NCI-H2107 treated with DMSO at 0.1 percent for 48 hours (cell line): ENCODE data around the gene KCTD18.
A peak's percentile ranks its signal among the peaks of the same experiment; 100 is the strongest.

ENCODE experiments used
- DNase-seq: peaks from one replicate; lab custom pipeline; 2025; ENCODE audit not compliant: unreplicated experiment; lab: John Stamatoyannopoulos, UW

Gene KCTD18

GRCh38 chr2:200456567-200456966 is 53.3 kb downstream of the KCTD18 start:
- no peak for DNase-seq

GRCh38 chr2:200455958-200456421 is 53.9 kb downstream of the KCTD18 start:
- DNase-seq, result no peak

GRCh38 chr2:200454927-200455801 is 54.7 kb downstream of the KCTD18 start:
- no peak for DNase-seq

DNA sequence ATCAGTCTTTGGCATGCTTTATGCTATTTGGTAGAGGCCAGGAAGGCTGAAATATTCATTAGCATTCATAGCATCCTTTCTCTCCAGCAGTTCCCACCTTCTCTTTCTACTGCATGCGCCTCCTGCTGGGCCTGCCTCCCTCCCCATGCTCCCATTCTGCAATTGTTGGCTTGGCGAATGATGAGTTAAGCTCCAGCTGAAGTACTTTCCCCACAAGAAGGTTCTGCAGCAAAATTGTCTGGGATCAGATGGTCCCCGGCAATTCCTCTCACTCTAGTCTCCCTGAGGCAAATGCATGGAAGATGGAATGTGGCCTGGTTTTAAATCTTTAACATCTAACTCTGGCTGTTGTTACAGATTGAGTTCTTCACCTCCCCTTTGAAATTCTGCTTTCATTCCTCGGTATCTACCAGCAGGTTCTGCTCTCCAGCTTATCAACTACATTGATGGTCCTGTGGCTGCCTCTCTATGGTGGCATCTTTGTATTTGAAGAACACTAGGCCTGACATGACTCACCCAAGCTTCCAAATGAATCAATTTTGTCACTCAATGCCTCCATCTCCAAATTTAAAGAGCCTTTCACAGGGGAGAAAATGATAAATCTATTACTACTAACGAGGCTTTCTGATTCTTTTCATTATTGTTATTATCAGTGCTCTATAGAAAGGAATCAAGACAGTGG is 55.9 kb downstream of the KCTD18 start:
- no peak for DNase-seq

- DNase-seq, result no peak
These were observed 56.6 kb downstream of the KCTD18 start for GRCh38 chr2:200453142-200453852.

DNA sequence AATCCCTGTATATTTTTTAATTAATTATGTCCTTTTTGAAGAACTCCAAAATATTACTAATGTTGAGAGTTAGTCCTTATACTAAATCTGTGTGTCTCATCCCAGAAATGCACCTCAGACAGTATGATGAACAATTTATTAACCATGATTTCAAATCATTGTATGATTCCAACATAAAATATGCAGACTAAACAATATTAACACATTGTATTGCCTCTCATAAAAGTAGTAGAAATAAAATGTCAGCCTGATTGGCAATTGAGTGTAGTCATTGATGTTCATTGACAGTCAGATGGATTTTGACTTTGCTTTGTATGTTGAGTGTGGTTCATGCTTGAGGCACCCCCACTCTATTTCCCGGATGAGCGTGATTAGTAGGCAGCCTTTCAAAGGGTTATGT is 57.5 kb downstream of the KCTD18 start:
- DNase-seq, result no peak

- no peak for DNase-seq
These were observed 58.4 kb downstream of the KCTD18 start for GRCh38 chr2:200451511-200451910.

DNA sequence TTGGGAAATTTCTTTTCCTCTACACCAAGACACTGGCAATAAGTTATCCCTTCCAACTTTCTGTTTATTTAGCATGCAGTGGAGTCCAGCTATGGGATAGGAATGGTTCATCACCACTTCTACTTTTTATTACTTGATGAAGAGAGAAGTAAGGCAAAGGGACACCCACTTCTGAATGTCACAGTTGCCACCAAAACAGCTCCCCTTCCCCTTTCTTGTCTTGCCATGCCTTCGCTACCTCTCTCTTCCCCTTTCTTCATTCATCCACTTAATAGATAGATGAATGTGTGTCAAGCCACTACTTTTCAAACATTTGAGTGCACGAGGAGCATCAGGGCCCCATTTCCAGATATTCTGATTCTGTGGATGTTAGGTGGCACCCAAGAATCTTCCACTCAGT is 59.6 kb downstream of the KCTD18 start:
- DNase-seq, result no peak

GRCh38 chr2:200449149-200449548 is 60.7 kb downstream of the KCTD18 start:
- DNase-seq, result no peak

DNA sequence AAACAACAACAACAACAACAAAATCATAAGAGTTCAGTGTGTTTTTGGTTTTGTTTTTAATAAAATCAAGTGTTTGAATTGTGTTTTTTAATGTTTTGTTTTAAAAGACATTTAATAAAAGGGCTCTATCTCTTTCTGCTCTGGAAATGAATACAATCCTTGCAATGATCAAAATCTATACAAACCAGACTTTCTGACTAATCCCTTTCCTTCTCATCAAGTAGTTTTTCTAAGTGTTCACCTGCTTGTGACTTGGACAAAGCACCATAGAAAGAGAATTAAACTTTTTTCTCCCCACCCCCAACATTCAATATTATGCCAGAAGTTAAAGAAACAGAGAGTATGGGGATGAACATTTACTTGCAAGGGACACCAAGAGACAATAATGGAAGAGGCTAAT is 61.4 kb downstream of the KCTD18 start:
- DNase-seq, result no peak

- peak; percentile 29 for DNase-seq
These were observed 62.6 kb downstream of the KCTD18 start for GRCh38 chr2:200447139-200447855.

- no peak for DNase-seq
These were observed 63.3 kb downstream of the KCTD18 start for GRCh38 chr2:200446612-200447011.

DNA sequence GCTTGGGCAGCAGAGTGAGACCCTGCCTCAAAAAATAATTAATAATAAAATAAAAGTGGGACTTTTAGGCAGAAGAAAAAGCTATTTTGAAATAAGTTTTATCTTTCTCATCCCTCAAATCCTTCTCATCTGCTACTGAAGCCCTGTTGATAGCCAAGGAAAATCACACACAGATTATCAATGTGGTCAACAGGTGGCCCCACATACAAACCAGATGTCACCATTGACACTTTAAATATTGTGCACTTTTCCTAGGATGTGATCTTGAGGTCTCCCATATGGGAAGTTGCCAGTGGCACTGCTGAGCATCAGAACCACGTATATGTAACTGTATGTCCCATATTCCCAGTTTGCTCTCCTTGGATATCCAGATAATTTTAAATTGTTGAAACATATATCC is 64.6 kb downstream of the KCTD18 start:
- no peak for DNase-seq

DNA sequence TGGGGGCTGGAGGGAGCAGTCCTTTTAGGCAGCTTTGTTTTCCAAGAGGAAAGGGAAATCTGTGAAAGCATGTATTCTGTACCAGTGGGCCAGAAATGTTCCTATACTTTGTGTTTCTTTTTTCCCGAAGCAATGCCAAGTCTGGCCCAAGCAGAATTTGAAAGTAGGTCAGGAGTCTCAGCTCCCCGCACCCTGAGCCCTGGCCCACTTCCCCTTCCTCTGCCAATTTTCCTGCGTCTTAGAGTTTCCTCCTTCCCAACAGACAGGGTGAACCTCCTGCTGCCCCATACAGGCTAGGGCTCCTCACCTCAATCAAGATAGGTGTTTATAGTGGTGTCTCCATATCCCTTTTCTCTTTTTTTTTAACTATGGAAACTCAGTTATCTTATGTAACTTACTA is 65.3 kb downstream of the KCTD18 start:
- no peak for DNase-seq

DNA sequence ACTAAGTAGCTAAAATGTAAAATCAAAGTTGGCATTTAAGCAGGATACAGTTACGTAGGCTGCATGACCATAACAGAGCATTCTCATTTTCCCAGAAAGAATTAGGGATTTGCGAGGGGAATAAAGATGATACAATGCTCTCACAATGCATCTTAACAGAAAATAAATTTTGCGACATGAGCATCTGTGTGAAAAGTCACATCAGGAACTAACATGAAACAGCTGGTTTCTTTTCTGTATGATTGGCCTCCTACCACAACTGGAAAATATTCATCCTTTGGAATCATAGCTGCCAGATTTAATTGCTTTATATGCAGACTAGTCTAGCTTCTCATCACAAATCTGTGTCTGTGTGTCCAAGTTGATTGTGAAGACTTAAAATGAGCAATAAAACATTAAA is 66.0 kb downstream of the KCTD18 start:
- no peak for DNase-seq

DNA sequence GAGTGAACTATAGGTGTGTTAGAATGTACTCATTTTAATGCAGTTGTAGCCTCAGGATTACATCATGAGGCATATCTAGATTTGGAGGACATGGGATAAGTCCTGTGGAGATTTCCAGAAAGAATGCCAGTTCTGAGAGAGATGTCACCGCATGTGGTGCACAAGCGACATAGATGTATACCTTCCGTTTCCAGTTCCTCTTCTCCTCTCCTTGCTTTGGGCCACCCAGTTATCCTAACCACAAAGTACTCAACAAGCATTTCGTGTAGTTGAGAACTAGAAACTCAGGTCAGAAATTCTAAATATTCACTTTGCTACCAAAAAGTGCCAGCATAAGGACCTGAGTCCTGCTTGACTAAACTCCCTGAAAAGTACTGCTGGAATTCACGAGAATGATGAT is 66.5 kb downstream of the KCTD18 start:
- no peak for DNase-seq

- no peak for DNase-seq
These were observed 67.4 kb downstream of the KCTD18 start for GRCh38 chr2:200442471-200442870.

DNA sequence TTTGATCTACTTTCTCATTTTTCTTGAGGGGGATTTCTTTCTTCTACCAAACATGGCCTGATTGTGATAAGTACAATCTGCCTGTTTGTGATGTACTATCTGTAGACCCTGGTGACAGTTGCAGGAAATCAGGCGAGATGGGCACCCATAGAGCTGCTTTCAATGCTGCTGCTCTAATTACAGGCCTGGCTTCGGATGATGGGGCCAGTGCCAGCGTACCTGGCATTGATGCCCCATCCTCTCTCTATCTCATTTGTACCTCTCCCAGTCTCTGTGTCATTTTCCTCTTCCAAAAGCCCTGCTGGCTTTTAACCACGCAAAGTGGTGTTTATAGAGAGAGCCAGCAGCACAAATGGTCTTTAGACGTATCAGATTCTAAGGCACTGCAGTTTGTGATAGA is 69.9 kb downstream of the KCTD18 start:
- peak; percentile 12 for DNase-seq
